SH-SY5Y (cell line): ENCODE results near the gene UBQLN4.

Experiments used
- GATA2 ChIP-seq: IDR thresholded peaks from 2 replicates; pipeline ENCODE4 v1.6.1; 2011; ENCODE audit warnings: mild to moderate bottlenecking, low read depth, low read length
- GATA3 ChIP-seq: IDR thresholded peaks from 2 replicates; pipeline ENCODE4 v1.6.1; 2011; ENCODE audit warnings: low read depth, mild to moderate bottlenecking, low read length, moderate library complexity

DNA sequence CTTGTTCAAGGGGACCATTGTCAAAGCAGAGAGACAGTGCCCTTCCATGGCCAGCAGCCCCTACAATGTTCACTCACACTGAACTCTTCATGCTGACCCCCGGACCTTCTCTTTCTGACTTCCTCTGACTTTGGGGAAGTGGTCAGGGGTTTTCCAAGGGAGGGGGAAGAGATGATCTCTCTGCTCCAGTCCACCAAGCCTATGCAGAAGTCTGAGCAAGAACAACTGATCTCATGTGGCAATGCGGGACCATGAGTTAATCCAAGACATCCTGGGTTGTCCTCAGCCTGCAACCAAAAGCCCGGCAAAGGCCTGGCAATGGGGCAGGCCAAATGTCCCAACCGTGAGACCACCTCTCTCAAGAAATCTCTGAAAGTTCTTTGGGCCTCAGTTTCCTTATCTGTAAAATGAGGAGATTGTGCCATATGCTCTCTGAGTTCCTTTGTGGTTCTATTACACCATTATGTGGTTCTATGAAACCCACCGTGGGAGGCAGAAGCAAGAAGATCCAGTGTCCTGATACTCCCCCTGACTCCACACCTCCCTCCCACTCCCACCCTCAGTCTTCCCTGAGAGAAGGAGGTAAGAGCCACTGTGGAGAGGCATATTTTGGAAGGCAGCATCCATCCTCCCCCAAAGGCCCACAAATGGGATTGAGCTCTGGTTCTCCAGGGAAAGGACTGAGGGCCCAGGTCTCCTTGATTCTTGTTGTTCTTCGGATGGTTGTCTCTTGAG lies 63.4 kb downstream of the UBQLN4 start:
- TF ChIP-seq GATA3 (no peak), GATA2 (no peak)
